GM18868 (cell line): ENCODE data around the gene NYNRIN.

Source experiments
- ATAC-seq: cut with Tn5 transposase; IDR thresholded peaks from one replicate; pipeline ENCODE4 v1.9.1; 2021; ENCODE audit warnings: mild to moderate bottlenecking, moderate library complexity; ENCODE audit not compliant: unreplicated experiment

The NYNRIN gene

DNA sequence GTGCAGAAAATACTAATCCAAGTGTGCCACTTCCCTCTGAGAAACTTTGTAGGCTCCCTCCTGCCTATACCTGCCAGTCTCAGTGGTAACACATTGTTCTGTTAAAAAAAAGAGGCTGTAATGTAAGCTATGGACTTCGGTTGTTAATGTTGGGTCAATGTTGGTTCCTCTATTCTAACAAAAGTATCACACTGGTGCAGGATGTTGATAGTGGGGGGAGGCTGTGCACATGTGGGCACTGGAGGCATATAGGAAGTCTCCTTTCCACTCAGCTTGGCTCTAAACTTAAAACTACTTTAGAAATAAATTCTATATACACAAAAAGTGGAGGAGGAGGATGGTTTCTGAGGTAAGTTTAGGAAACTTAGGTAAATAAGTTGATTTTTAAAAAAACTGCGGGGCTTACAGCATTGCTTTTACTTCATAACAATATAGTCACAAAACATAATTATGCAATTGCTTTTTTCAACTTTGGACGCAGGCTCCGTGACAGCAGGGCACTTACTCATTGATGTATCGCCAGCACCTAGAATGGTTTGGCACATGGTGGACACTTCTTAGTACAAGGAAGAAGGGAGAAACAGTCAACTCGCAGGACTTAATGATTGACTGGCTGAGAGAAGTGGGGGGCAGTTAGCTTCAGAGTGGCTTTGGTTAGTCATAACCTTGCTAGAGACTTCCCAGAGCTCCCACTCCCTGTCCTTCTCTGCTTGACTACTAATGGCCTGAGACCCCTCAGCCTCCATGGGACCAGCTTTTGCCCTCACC is 7.9 kb upstream of the NYNRIN start:
- ATAC-seq: no peak

DNA sequence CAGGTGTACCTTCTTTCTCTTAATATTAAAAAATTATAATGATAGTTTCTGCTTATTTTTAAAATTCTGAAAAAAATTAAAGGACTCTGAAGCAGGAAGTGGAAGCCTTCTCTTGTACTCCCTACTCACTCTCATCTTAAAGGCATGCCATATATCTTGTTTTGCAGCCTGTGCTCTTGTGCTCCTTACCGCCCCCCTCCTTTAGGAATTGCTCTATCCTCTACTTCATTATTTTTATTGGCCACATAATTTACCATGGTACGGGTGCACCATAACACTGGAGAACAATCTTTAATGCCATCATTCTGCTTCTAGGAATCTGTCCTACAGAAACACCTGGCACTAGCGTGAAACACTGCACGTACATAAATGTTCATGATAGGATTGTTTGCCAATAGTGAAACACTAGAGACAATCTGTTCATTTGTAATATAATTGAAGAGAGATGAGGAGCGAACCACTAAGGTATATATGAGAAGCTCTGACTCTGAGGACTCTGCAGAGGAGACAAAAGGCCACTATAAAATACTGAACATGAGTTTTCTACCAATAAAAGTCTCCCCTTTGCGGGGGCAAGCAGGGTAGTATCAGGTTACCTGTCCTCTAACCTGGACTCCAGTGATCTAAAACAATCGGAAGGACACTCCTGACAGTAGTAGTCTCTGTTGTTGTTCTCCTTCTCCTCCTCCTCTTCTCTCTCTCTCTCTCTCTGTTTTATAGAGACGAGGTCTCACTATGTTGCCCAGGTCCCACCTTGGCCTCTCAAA is 6.3 kb upstream of the NYNRIN start:
- no peak for ATAC-seq

DNA sequence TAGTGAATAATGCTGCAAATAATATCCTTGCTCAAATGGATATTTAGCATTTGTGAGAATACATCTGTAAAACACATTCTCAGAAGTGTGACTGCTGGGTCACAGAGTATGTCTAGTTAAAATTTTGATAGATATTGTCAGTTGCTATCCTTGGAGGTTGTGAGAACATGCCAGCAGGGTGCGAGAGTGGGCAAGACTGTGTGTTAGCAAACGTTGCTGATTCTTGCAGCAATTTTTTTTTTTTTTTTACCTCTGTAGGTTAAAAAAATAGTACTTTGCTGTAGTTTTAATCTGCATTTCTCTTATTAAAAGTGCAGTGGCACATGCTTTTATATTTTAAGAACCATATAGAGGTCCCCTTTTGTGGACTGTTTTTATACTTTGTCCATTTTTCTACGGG is 4.5 kb upstream of the NYNRIN start:
- ATAC-seq: no peak

DNA sequence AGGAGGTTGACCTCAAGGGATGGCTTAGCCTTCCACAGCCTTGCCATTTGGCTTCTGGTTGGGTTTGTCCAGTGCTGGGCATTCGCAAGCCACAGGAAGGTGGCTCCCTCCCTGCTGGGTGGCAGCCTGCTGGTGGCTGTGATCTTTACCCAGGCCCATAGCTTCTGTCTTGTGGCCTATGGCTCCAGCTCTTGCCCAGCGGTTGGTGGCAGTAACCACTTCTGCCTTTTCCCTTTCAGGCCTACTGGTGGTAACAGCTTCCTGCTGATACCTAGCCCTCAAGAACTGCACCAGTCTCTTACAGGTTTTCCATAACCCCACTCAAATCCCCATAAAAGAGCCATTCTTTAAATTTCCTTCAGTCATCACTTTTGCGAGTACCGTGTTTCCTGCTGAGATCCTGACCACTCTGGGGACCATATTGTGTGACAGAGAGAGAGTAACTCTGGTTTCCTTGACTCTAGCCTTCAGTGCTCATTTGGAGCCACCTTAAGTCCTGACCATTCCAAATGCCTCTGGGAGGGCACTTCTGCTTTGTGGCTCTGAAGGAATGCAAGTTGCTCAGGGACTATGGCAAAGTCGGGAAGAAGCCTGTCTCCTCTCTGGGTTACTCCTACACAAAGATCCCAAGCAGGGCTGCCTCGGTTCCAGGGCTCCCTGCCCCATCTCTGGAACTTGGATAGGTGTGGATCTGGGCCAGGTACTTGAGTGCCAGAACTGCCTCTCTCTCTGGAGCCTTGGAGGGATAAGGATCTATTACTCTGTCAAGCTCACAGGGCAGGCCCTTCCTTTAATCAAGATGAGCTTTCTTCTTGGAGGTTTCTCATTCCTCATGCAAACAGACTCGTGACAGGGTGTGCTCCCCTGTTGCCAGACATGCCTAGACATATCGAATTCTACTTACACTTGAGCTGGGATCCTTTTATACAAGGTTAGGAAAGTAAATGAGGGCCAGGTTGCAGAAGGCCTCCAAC is 2.9 kb upstream of the NYNRIN start:
- no peak for ATAC-seq

DNA sequence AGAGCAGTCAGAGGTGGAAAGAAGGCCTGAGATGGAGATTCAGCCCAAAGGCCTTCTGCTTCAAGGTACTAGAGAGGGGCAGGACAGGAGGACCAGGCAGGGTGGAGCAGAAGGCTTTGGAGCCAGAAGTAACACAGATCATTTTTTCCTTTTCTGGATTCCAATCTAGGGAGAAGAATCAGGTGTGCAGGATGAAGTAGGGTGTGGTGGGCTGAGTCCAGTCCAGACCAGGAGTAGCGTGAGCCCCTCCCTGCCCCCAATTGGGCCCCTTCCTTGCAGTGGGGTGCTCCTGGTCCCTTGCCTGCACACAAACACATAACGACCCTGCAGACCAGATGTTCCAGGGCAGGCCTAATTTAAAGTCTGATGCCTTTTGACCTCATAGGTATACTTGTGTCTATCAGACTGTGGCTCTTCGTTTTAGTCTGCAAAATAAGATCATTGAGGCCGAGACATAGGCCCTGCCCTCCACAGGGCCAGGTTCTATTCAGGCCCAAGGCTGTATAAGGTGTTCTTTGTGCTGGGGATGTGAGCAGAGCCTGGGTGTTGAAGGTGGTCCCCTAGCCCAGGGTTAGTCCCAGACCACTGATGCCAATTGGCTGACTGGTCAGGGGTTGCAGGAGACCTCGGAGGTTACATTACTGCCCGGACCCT is 1.0 kb upstream of the NYNRIN start:
- no peak for ATAC-seq

DNA sequence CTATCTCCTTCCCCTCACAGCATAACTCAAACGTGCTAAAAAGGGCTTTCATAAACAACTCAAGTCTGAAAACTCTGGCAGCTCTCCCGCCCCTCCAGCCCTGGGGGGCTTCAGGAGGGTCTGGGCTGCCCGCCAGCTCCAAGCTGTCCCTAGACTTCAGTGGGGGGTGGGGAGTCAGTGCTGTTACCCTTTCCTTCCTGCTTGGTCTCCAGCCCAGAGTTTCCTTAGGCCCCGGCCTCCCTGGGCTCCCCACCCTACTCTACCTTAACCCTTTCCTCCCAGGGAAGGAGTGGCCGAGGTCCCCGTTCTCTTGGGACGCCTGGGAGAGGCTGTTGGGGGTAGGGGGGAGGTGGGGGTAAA is 530 bp upstream of the NYNRIN start:
- ATAC-seq: no peak

DNA sequence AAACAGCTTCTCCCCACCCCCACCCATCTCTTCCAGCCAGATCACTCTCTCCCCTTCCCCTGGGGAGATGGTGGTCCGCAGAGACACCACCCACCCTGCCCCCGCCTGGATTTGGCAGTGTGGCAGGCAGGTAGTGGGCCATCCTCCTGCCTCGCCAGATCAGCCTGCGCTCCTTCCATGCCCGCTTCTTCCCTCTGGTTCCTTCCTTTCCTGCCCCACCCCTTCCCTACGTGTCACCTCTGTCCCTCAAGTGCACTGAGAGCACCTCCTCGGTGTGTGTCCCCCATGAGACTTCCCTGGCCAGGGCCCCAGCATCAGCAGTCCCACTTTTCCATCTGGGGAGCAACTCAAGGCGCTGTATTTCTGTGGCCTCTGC is 632 bp downstream of the NYNRIN start:
- ATAC-seq: no peak

DNA sequence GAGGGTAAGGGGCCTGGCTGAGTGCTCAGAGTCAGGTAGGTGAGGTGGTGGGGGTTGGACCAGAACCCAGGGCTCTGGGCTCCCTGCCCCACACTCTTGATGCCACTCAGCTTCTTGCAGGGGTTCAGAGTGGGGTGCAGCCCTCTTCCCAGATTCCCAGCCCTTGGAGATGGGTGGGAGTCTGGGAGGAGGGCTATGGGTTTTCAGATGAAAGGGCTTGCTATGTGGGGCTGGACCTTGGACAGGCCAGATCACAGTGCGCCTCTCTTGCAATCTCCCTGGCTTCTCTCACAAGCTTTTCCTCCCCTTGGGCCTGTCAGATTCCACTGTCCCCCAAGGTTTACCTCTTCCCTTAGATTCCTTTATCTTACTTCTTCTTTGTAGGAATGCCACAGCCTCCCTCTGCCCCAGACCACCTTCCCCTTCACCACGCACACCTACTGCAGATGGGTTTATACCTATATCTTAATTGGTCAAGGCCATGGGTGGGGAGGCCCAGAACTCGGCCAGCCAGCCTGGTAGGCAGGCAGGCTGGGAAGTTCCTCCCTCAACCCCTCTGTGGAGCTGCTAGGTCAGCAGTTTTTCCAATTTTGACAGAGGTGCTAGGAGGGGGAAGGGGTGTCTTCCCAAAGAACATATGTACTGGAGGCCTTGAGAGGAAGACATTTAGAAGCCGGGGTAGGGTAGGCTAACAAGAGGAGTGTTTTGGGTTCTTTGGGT is 1.4 kb downstream of the NYNRIN start:
- no peak for ATAC-seq

DNA sequence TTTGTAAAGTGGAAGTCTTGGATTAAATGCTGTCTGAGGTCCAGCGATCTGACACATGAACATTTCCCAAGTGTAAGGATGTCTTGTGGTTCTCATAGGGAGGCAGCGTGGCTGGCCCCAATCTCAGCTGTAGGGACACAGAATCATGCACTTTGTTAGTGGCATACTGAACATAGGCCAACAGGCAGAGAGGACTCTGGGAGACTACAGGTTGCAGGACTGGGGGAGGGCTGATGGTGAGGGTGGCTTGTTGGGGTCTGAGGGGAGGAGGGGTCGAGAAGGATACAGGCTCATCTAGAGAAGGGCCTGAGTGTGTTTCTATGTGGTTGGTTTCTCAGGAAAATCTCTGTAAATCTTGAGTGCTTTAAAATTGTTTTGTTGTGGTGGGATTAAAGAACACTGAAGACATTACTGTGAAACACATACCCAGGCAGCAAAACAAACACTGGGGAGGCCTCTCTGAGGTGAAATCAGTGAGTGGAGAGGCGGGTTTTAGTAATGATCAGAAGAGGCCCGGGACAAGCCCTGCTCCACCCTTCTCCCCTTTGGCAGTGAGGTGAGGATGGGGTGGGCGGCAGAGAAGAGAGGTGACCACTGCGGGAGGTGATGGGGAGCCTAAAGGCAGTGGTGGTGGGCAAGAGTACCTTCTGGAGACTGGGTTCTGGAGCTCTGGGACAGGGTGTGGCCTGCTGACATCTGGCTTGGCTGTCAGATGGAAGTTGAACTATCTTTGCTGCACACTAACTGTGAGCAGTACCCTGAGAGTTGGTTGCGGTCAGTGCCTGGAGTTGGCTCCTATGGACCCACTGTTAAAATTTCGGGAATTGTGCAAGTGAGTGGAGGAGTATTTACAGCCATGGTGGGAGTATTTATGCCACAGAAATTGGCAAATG is 3.3 kb downstream of the NYNRIN start:
- ATAC-seq: no peak

DNA sequence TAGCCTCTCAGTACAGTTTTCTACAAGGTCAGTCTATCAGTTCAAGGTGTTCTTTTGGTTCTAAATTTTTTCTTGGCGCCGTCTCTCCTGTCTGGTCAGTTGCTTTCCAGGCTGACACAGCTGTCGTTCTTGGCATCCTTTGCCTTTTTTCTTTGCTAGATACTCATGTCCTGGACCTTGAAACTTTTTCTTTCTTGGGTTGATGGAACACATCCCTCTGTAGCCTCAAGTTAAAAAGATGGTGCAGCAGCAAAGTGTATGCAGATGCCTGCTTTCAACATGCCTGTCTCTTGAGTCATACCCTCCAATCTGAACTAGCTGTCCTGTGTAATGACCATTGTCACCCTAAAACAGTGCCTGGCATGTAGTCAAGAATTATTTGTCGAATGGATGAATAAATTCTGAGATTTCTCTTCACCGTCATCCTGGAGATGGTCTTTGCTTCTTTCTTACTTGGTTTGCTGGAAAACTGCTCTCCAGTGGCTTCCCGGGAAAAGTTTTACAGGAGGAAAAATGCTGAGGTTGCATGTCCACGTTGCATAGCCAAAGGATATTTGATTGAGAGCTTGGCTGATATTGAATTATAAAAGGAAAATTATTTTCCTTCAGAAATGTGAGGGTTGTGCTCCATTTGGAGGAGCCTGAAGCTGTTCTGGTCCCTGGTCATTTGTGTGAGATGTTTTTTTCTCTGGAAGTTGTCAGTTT is 4.6 kb downstream of the NYNRIN start:
- no peak for ATAC-seq

DNA sequence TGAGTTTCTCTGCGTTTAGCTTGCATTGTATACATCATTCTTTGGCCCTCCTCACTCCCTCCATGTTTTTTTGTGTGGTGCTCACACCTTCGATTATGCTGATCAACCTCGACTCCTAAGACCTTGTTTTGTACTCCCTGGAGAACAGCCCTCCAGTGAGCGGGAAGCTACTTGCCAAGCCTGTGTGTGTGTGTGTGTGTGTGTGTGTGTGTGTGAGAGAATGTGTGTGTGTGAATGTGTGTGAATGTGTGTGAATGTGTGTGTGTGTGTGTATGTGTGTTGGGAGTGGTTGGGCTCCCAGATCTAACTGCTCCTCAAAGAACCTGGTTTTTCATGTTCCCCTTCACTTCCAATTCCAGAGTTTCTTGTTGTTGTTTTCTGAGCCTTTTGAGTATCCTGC is 6.0 kb downstream of the NYNRIN start:
- ATAC-seq: no peak

DNA sequence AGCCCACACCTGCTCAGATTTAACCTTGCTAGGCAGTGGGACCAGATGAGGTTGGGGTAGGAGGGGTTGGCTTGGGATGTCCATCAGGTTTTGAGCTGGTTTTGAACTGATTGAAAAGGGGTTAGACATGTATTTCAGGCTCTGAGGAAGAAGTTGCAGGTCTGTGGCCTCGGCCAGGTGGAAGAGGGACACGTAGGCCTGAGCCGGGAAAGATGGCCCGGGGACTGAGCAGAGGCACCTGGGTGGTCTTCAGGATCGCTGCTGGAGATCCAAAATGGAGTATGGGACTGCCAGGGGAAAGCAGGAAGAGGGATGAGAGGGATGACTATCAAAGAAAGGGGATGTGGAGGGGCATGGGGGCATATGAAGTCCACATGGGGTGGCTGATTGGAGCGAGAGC is 7.6 kb downstream of the NYNRIN start:
- no peak for ATAC-seq

DNA sequence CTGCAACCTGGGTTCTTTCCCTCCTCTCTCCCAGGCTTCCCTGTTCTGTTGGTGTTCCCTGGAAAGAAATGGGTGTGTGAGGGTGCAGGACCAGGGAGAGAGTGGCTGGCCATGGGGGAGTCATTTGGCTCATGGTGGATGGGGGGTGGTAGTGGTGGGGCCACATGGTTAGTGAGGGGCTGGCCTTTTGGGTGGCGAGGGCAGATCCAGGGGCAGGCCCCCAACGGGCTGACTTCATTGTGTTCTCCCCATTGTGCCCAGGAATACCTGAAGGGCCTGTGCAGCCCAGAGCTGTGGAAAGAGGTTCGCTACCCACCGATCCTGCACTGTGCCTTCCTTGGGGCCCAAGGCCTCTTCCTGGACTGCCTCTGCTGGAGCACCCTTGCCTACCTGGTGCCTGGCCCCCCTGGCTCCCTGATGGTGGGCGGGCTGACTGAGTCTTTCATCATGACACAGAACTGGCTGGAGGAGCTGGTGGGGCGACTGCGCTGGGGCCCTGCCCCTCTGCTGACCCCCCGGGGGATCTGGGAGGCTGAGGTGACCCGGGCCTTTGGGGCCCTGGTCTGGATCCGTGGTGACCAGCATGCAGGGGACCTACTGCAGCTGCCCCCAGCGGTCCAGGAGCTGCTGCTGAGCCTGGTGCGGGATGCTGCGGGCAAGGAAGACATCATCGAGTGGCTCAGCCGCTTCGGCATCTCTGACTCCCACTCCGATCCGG is 9.0 kb downstream of the NYNRIN start:
- ATAC-seq: no peak

DNA sequence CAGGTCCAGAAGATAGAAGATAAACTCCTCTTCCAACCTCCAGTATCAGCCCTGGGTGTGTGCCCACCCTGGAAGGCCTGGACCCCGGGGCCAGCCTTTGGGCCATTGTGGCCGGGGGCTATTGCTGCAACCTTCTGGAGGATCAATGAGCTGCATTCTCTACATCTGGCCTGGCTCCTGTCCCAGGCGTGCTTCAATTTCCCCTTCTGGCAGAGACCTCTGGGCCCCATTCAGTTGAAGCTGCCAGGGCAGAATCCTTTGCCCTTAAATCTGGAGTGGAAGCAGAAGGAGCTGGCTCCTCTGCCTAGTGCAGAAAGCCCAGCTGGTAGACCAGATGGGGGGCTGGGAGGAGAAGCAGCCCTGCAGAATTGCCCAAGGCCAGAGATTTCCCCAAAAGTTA is 10.0 kb downstream of the NYNRIN start:
- no peak for ATAC-seq

DNA sequence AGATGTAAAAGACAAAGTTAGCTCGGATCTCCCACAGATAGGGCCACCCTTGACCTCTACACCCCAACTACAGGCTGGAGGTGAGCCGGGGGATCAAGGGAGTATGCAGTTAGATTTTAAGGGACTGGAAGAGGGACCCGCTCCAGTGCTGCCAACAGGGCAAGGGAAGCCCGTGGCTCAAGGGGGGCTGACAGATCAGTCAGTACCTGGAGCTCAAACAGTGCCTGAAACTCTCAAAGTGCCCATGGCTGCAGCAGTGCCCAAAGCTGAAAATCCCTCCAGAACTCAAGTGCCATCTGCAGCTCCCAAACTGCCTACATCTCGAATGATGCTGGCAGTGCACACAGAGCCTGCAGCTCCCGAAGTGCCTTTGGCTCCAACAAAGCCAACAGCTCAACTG is 10.4 kb downstream of the NYNRIN start:
- ATAC-seq: no peak

DNA sequence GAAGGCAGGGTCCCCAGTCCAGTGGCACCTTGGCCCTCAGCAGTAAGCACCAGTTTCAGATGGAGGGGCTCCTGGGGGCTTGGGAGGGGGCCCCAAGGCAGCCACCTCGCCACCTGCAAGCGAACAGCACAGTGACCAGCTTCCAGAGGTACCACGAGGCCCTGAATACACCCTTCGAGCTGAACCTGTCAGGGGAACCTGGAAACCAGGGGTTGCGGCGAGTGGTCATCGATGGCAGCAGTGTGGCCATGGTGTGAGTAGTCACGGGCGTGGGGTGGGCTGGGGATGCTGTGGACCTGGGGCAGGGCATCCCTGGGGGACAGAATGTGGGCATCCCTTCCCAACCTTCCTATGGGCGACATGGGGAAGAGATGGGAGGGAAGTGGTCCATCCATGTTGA is 11.2 kb downstream of the NYNRIN start:
- no peak for ATAC-seq

DNA sequence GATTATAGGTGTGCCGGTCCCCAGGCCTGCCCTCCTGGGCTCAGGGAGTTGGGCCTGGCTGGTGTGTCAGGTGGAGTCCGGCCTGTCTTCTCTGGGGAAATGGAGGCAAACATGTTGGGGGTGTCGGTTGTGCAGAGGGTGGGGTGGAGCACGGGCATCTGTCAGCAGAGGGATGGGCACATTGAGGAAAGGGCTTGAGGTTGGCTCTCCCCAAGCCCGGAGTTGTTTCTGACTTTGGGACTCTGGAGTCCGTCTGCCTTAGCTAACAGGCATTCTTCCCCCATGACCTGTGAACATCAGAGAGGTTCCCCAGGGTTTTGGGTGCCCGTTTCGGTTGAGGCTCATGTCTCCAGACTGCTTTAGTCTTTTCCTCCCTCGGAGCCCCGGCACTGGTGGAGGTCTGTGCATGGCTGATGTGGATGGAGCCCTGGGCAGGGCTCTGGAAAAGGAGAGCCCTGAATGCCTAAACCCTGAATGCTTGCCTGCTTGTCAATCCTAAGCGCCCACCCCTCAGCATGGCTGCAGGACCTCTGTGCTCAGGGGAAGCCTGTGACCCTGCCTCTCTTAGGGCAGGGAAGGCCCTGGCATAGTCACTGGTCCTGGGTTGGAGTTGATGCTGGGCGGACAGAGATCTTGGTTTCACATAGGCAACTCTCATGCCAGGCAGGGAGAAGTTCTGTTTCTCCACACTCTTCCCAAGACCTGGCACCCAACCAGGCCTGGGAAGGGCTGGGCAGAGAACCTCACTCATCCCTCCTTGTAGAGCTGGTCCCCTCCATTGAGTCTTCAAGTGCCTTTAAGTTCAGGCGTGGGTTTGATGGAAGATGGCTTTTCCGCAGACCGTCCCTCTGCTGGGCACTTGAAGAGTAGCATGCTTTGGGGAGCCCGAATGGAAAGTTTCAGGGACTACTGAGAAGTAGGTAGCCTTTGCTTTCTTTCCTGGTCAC is 12.9 kb downstream of the NYNRIN start:
- peak; percentile 83 for ATAC-seq
